Lower leg skin (tissue), 4 donors: ENCODE measurements around the gene SLC24A1. TPM values are rescaled to one million over a fixed set of nuclear protein-coding genes. Genes with fewer than 3 reads are reported as not detected.

Experiments used
- DNase-seq, 2 donors: peaks; one replicate each; pipeline ENCODE4 v3.0.0-alpha.2; 2019; ENCODE audit warnings: low spot score in 2 of 2
- H3K4me3 ChIP-seq: fragments of 200-600 bp; sonication (generic); 2 replicates; pipeline ENCODE4 v1.5.1; 2017; ENCODE audit warnings: mild to moderate bottlenecking, low read depth; ENCODE audit not compliant: poor library complexity, severe bottlenecking
- POLR2A ChIP-seq, 2 donors: fragments of 450-650 bp; IDR thresholded peaks; one replicate each; pipeline ENCODE4 v1.6.1; 2016 to 2017; ENCODE audit warnings: antibody characterized with exemption in 2 of 2, mild to moderate bottlenecking in 1 of 2, moderate library complexity in 1 of 2
- WGBS, 2 donors: methylation state at CpG; one replicate each; pipeline ENCODE4 v1.1.5; 2018; 5-methylcytosine and 5-hydroxymethylcytosine counted together
- intact Hi-C: fragments of 100-400 bp; cut with DNase I; formaldehyde crosslinking; loops from one replicate; pipeline ENCODE4 v1.15.0; 2023; ENCODE audit warnings: low total_unique reads
- total RNA-seq, 4 donors: library from RNA; depleted of rRNA; stranded (reverse); fragments of >200 nt; gene quantifications; one replicate each; pipeline ENCODE4 v1.1.0, GENCODE V29; 2016
- TF ChIP-seq, protein P1 (sequence below), 3 donors: fragments of 450-650 bp; IDR thresholded peaks; one replicate each; pipeline ENCODE4 v1.5.1; 2016; ENCODE audit warnings: antibody characterized with exemption in 3 of 3, mild to moderate bottlenecking in 3 of 3, moderate library complexity in 2 of 3

SLC24A1 gene
- total RNA-seq, 4 donors from 2014 or later, result 4.6 to 10.6 (median 6.6) TPM

GRCh38 chr15:65646486-65646885 lies 24.7 kb downstream of the SLC24A1 start:
- WGBS, 2 donors, result 82 to 92% methylated on average over 4 of the region's 4 CpGs

GRCh38 chr15:65650312-65651041 lies 28.7 kb downstream of the SLC24A1 start:
- intact Hi-C loops, result no loop called here
- H3K4me3 ChIP-seq, result no peak overlapping the region
- WGBS, 2 donors, result 94% methylated on average over 12 of the region's 12 CpGs
- no peak for DNase-seq
- TF ChIP-seq, protein P1, sequence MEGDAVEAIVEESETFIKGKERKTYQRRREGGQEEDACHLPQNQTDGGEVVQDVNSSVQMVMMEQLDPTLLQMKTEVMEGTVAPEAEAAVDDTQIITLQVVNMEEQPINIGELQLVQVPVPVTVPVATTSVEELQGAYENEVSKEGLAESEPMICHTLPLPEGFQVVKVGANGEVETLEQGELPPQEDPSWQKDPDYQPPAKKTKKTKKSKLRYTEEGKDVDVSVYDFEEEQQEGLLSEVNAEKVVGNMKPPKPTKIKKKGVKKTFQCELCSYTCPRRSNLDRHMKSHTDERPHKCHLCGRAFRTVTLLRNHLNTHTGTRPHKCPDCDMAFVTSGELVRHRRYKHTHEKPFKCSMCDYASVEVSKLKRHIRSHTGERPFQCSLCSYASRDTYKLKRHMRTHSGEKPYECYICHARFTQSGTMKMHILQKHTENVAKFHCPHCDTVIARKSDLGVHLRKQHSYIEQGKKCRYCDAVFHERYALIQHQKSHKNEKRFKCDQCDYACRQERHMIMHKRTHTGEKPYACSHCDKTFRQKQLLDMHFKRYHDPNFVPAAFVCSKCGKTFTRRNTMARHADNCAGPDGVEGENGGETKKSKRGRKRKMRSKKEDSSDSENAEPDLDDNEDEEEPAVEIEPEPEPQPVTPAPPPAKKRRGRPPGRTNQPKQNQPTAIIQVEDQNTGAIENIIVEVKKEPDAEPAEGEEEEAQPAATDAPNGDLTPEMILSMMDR (IDR thresholded peaks at IDR 0.05), result no peak
- no peak for TF ChIP-seq POLR2A (IDR thresholded peaks at IDR 0.05)

More at GRCh38 chr15:65646486-65646885, 24.7 kb downstream of the SLC24A1 start:
- no peak for DNase-seq
- no peak overlapping the region for H3K4me3 ChIP-seq
- intact Hi-C loops, result loop anchor here (10.0 kb wide), 1 partner anchor 208 kb away; no protein-coding TSS in a partner anchor
- TF ChIP-seq POLR2A (IDR thresholded peaks at IDR 0.05), result no peak
- TF ChIP-seq, protein P1 (IDR thresholded peaks at IDR 0.05), result no peak

- WGBS, 2 donors, result 100% methylated on average over 1 of the region's 1 CpG
- no peak overlapping the region for H3K4me3 ChIP-seq
- intact Hi-C loops, result no loop called here
- DNase-seq, result no peak
- TF ChIP-seq, protein P1 (IDR thresholded peaks at IDR 0.05), result no peak
- TF ChIP-seq POLR2A (IDR thresholded peaks at IDR 0.05), result no peak
These were observed 29.2 kb downstream of the SLC24A1 start for GRCh38 chr15:65651042-65651322.

GRCh38 chr15:65651831-65652749 lies 30.4 kb downstream of the SLC24A1 start:
- no peak for DNase-seq
- H3K4me3 ChIP-seq, result no peak overlapping the region
- intact Hi-C loops, result no loop called here
- 73 to 77% methylated on average over 11 of the region's 11 CpGs for WGBS, 2 donors
- TF ChIP-seq POLR2A (IDR thresholded peaks at IDR 0.05), result no peak
- TF ChIP-seq, protein P1 (IDR thresholded peaks at IDR 0.05), result no peak

- no peak overlapping the region for H3K4me3 ChIP-seq
- TF ChIP-seq, protein P1 (IDR thresholded peaks at IDR 0.05), result no peak
- no peak for TF ChIP-seq POLR2A (IDR thresholded peaks at IDR 0.05)
- DNase-seq, result no peak
- intact Hi-C loops, result no loop called here
These were observed 31.6 kb downstream of the SLC24A1 start for GRCh38 chr15:65653341-65653740.
